SK-N-SH (cell line): ENCODE measurements around the gene ARHGAP4. TPM values are rescaled to one million over a fixed set of nuclear protein-coding genes. Genes with fewer than 3 reads are reported as not detected.

ENCODE experiments used
- CTCF ChIA-PET: fragments of 300-600, 350-600 bp; formaldehyde crosslinking; extraction: SDS; loops from one replicate; lab custom pipeline; 2021; lab: Yijun Ruan, JAX
- POLR2A ChIA-PET: fragments of 350-600 bp; sonication (Branson Sonifier 250); formaldehyde crosslinking; extraction: SDS; loops from one replicate; lab custom pipeline; 2020; ENCODE audit warnings: antibody characterized with exemption, inconsistent platforms; lab: Yijun Ruan, JAX
- DNase-seq: peaks from one replicate; pipeline ENCODE4 v3.0.0; 2012
- H2AFZ ChIP-seq: fragments of 200-600 bp; sonication (generic); 2 replicates; pipeline ENCODE4 v1.8.1; 2016; ENCODE audit warnings: antibody characterized with exemption, mild to moderate bottlenecking, low read depth
- H3F3A ChIP-seq: fragments of 200-600 bp; sonication (generic); replicated peaks from 2 replicates; pipeline ENCODE3; 2016; ENCODE audit warnings: antibody characterized with exemption, mild to moderate bottlenecking; ENCODE audit not compliant: insufficient read depth
- H3K27ac ChIP-seq, 2 experiments: fragments of 200-500 bp in 1 of 2; fragments of 200-600 bp in 1 of 2; sonication (Bioruptor generic) in 1 of 2; sonication (generic), shearing (Covaris generic) in 1 of 2; 2 replicates each; pipeline versions ENCODE4 v1.5.1 to v1.6.1; 2014 to 2016; ENCODE audit warnings: low read depth in 2 of 2, inconsistent platforms in 1 of 2, low read length in 1 of 2, mild to moderate bottlenecking in 1 of 2, mixed read lengths in 1 of 2
- H3K27me3 ChIP-seq: fragments of 200-600 bp; sonication (generic), shearing (Covaris generic); 2 replicates; pipeline ENCODE4 v1.6.1; 2016; ENCODE audit warnings: mixed run types; ENCODE audit not compliant: insufficient read depth
- H3K36me3 ChIP-seq, 2 experiments: fragments of 200-500 bp in 1 of 2; fragments of 200-600 bp in 1 of 2; sonication (Bioruptor generic) in 1 of 2; sonication (generic) in 1 of 2; replicated peaks in 1 of 2; 2 replicates each; pipeline versions ENCODE3 to v1.5.1; 2014 to 2016; ENCODE audit warnings: low read length in 1 of 2, mild to moderate bottlenecking in 1 of 2; ENCODE audit not compliant: insufficient read depth in 2 of 2, control insufficient read depth in 1 of 2
- H3K4me1 ChIP-seq, 2 experiments: fragments of 200-500 bp in 1 of 2; fragments of 200-600 bp in 1 of 2; sonication (Bioruptor generic) in 1 of 2; sonication (generic), shearing (Covaris generic) in 1 of 2; 2 replicates each; pipeline versions ENCODE4 v1.5.1 to v1.6.1; 2014 to 2016; ENCODE audit warnings: low read depth in 1 of 2, low read length in 1 of 2, mixed run types in 1 of 2; ENCODE audit not compliant: insufficient read depth in 2 of 2, control insufficient read depth in 1 of 2
- H3K4me2 ChIP-seq: fragments of 200-600 bp; sonication (generic), shearing (Covaris generic); 2 replicates; pipeline ENCODE4 v1.6.1; 2017; ENCODE audit warnings: mixed run types
- H3K4me3 ChIP-seq, 2 experiments: fragments of 200-500 bp in 1 of 2; fragments of 200-600 bp in 1 of 2; sonication (Bioruptor generic) in 1 of 2; sonication (generic), shearing (Covaris generic) in 1 of 2; 2 replicates each; pipeline versions ENCODE4 v1.5.1 to v1.8.1; 2014 to 2016; ENCODE audit warnings: low read depth in 2 of 2, inconsistent platforms in 1 of 2, low read length in 1 of 2, mild to moderate bottlenecking in 1 of 2, mixed read lengths in 1 of 2, moderate library complexity in 1 of 2
- H3K79me2 ChIP-seq: fragments of 200-600 bp; sonication (generic); 2 replicates; pipeline ENCODE4 v1.8.1; 2017; ENCODE audit warnings: mild to moderate bottlenecking; ENCODE audit not compliant: insufficient read depth
- H3K9ac ChIP-seq: fragments of 200-600 bp; sonication (generic); 2 replicates; pipeline ENCODE4 v1.6.1; 2017; ENCODE audit warnings: mixed run types
- H3K9me2 ChIP-seq: fragments of 200-600 bp; sonication (generic); 2 replicates; pipeline ENCODE4 v1.6.1; 2017; ENCODE audit warnings: mixed run types
- H3K9me3 ChIP-seq: fragments of 200-600 bp; sonication (generic); 2 replicates; pipeline ENCODE4 v1.6.1; 2017; ENCODE audit warnings: mixed run types, mild to moderate bottlenecking, moderate library complexity
- H4K20me1 ChIP-seq: fragments of 200-600 bp; sonication (generic); 2 replicates; pipeline ENCODE4 v1.6.1; 2017; ENCODE audit warnings: mild to moderate bottlenecking, mixed run types; ENCODE audit not compliant: insufficient read depth
- CHD2 ChIP-seq: fragments of 150-350 bp; IDR thresholded peaks from 2 replicates; pipeline ENCODE4 v1.6.1; 2018; ENCODE audit warnings: low read length; ENCODE audit not compliant: partially characterized antibody
- CTCF ChIP-seq: fragments of 200-600 bp; sonication (generic); IDR thresholded peaks from 2 replicates; pipeline ENCODE4 v1.6.1; 2017; ENCODE audit warnings: antibody characterized with exemption, mild to moderate bottlenecking, moderate library complexity
- EP300 ChIP-seq, 2 experiments: IDR thresholded peaks; 2 replicates each; pipeline versions ENCODE4 v1.4.0 to v1.6.1; 2012; ENCODE audit warnings: borderline replicate concordance in 1 of 2, low read depth in 1 of 2, low read length in 1 of 2
- GABPA ChIP-seq: IDR thresholded peaks from 2 replicates; pipeline ENCODE4 v1.4.0; 2012; ENCODE audit warnings: low read depth, mild to moderate bottlenecking
- IRF3 ChIP-seq: fragments of 150-350 bp; IDR thresholded peaks from 2 replicates; pipeline ENCODE4 v1.6.1; 2016; ENCODE audit warnings: mild to moderate bottlenecking, low read depth, low read length
- JUND ChIP-seq: IDR thresholded peaks from 2 replicates; pipeline ENCODE4 v1.4.0; 2012
- MAX ChIP-seq: IDR thresholded peaks from 2 replicates; pipeline ENCODE4 v1.4.0; 2012; ENCODE audit warnings: low read depth
- MXI1 ChIP-seq: IDR thresholded peaks from 2 replicates; pipeline ENCODE4 v1.6.1; 2012; ENCODE audit warnings: mild to moderate bottlenecking, low read depth, low read length, improper control_type of control experiment
- POLR2AphosphoS5 ChIP-seq: IDR thresholded peaks from 2 replicates; pipeline ENCODE4 v1.6.1; 2012; ENCODE audit warnings: low read depth, low read length
- RAD21 ChIP-seq: IDR thresholded peaks from 2 replicates; pipeline ENCODE4 v1.6.1; 2012; ENCODE audit warnings: mild to moderate bottlenecking, low read length
- RFX5 ChIP-seq: IDR thresholded peaks from 2 replicates; pipeline ENCODE4 v1.6.1; 2012; ENCODE audit warnings: mild to moderate bottlenecking, improper control_type of control experiment, low read length
- RXRA ChIP-seq: IDR thresholded peaks from 2 replicates; pipeline ENCODE4 v1.4.0; 2012; ENCODE audit warnings: low read depth, mild to moderate bottlenecking, borderline replicate concordance
- SMC3 ChIP-seq: IDR thresholded peaks from 2 replicates; pipeline ENCODE4 v1.6.1; 2012; ENCODE audit warnings: low read depth, low read length, improper control_type of control experiment
- USF2 ChIP-seq: fragments of 150-350 bp; IDR thresholded peaks from 2 replicates; pipeline ENCODE4 v1.6.1; 2017; ENCODE audit warnings: antibody characterized with exemption, low read length, low read depth, borderline replicate concordance
- ZBTB33 ChIP-seq: IDR thresholded peaks from 2 replicates; pipeline ENCODE4 v1.4.0; 2012; ENCODE audit warnings: low read depth, borderline replicate concordance
- WGBS: methylation state at CpG from one replicate; pipeline ENCODE4 v1.1.6; 2017; ENCODE audit warnings: low lambda C conversion rate; 5-methylcytosine and 5-hydroxymethylcytosine counted together
- polyA plus RNA-seq, 3 experiments: library from polyadenylated mRNA; depleted of rRNA; stranded (reverse); fragments of >200 nt; gene quantifications; 2 replicates each; pipeline ENCODE4 v1.2.3, GENCODE V29; 2012

Gene ARHGAP4
- polyA plus RNA-seq, 1 of the 3 experiments (the other 2 are of a cell fraction) = 1.6 TPM

- ChIA-PET POLR2A (interaction anchor here (1.1 kb wide), 1 partner anchor 10 kb away, joined by 3 read pairs; no protein-coding TSS in a partner anchor), CTCF (interaction anchor here (0.6 to 1.4 kb wide), 7 partner anchors 8 to 131 kb away, joined by 3 to 4 read pairs (median 3); no protein-coding TSS in a partner anchor)
- Histone ChIP-seq H3K9me3 (no peaks in the 10 kb centered on the region), H3K36me3 (no peaks in the 10 kb centered on the region), H3K79me2 (no peaks in the 10 kb centered on the region), H3K4me2 (no peak overlapping the region), H3K27me3 (peaks cover 45% of the 10 kb centered on the region), H4K20me1 (no peaks in the 10 kb centered on the region), H3K4me3 (peak overlapping the region in 1 of 2 experiments; percentile 44; a peak in 1 of 4 replicates), H3K27ac (0 out of 4 replicates have a peak overlapping the region, but pooled peaks of 1 of the 2 experiments have one; percentile 22), H3F3A (no peaks in the 10 kb centered on the region), H2AFZ (no peak overlapping the region), H3K9ac (no peak overlapping the region), H3K9me2 (no peaks in the 10 kb centered on the region), H3K4me1 (peaks cover 0 to 38% of the 10 kb centered on the region in 2 experiments; a peak in 1 of 4 replicates)
- WGBS = 43% methylated on average over 1 of the region's 6 CpGs
- no peak for DNase-seq
- TF ChIP-seq SMC3 = peak; percentile 38
- TF ChIP-seq MXI1 = no peak
- TF ChIP-seq POLR2AphosphoS5 = no peak
- no peak for TF ChIP-seq JUND
- no peak for TF ChIP-seq USF2
- peak; percentile 55 for TF ChIP-seq RAD21
These were observed 41.5 kb downstream of the ARHGAP4 start for GRCh38 chrX:153884590-153884989.

- peaks cover 47% of the 10 kb centered on the region for H3K27me3 ChIP-seq
These were observed 41.9 kb downstream of the ARHGAP4 start for GRCh38 chrX:153884136-153884535.

More at GRCh38 chrX:153884136-153884535, 41.9 kb downstream of the ARHGAP4 start:
- no peaks in the 10 kb centered on the region for H3K79me2 ChIP-seq
- no peaks in the 10 kb centered on the region for H3K9me2 ChIP-seq
- no peak for TF ChIP-seq RFX5
- no peak for TF ChIP-seq MAX
- no peak for TF ChIP-seq ZBTB33
- no peak for TF ChIP-seq CHD2
- TF ChIP-seq SMC3 = no peak
- TF ChIP-seq RXRA = no peak
- TF ChIP-seq IRF3 = no peak
- no peak for TF ChIP-seq EP300 (IDR thresholded peaks at IDR 0.05; ENCODE audit: borderline replicate concordance in 1 of 2, low read depth in 1 of 2, low read length in 1 of 2)
- no peak for TF ChIP-seq CTCF
- TF ChIP-seq MXI1 = no peak
- TF ChIP-seq GABPA = no peak
- TF ChIP-seq, all 33 proteins: peak for 0
- CTCF ChIA-PET = interaction anchor here (1.4 kb wide), 3 partner anchors 8 to 39 kb away, joined by 3 to 4 read pairs (median 4); no protein-coding TSS in a partner anchor
- Histone ChIP-seq H3K4me1 (peaks cover 0 to 42% of the 10 kb centered on the region in 2 experiments; a peak in 1 of 4 replicates), H4K20me1 (no peaks in the 10 kb centered on the region), H2AFZ (no peak overlapping the region), H3K9me3 (no peaks in the 10 kb centered on the region), H3K27ac (0 out of 4 replicates have a peak overlapping the region, but pooled peaks of 1 of the 2 experiments have one; percentile 22), H3K4me3 (no peak overlapping the region), H3K9ac (no peak overlapping the region), H3F3A (no peaks in the 10 kb centered on the region), H3K36me3 (no peaks in the 10 kb centered on the region), H3K4me2 (no peak overlapping the region)
- no peak for DNase-seq
- WGBS = 49% methylated on average over 10 of the region's 13 CpGs
- POLR2A ChIA-PET = no interaction called here
